H7 (cell line): ENCODE data around the gene TBX21. TPM values are rescaled to one million over a fixed set of nuclear protein-coding genes. Genes with fewer than 3 reads are reported as not detected.
A peak's percentile ranks its signal among the peaks of the same experiment; 100 is the strongest.

Experiments
- DNase-seq: peaks from one replicate; pipeline ENCODE4 v3.0.0; 2012
- H3K27me3 ChIP-seq: 2 replicates; pipeline ENCODE4 v1.6.0; 2011; ENCODE audit warnings: mild to moderate bottlenecking, low read length; ENCODE audit not compliant: control insufficient read depth, insufficient read depth
- H3K36me3 ChIP-seq: replicated peaks from 2 replicates; pipeline ENCODE4 v1.5.1; 2011; ENCODE audit warnings: low read length; ENCODE audit not compliant: control insufficient read depth, insufficient read depth
- H3K4me3 ChIP-seq: 2 replicates; pipeline ENCODE4 v1.5.1; 2011; ENCODE audit warnings: low read depth, mild to moderate bottlenecking, control low read depth, low read length, moderate library complexity; ENCODE audit not compliant: insufficient read depth
- total RNA-seq: library from RNA; depleted of rRNA; stranded (reverse); fragments of >200 nt; shearing (Covaris generic); gene quantifications from 2 replicates; pipeline ENCODE4 v1.2.3, GENCODE V29; 2014; rRNA removed

TBX21 gene
- total RNA-seq, 1 experiment from 2014 or later, result not detected

GRCh38 chr17:47781397-47781796 is 48.4 kb downstream of the TBX21 start:
- DNase-seq, result no peak
- Histone ChIP-seq H3K4me3 (no peak overlapping the region), H3K36me3 (no peaks in the 10 kb centered on the region), H3K27me3 (no peaks in the 10 kb centered on the region; the same call in 1 of the 2 replicates)

GRCh38 chr17:47785538-47786123 is 52.6 kb downstream of the TBX21 start:
- peaks cover 22% of the 10 kb centered on the region for H3K27me3 ChIP-seq
- peak; percentile 80 for DNase-seq
- no peak overlapping the region for H3K4me3 ChIP-seq
- no peaks in the 10 kb centered on the region for H3K36me3 ChIP-seq

- DNase-seq, result peak; percentile 93
- Histone ChIP-seq H3K36me3 (no peaks in the 10 kb centered on the region), H3K27me3 (peaks cover 39% of the 10 kb centered on the region), H3K4me3 (peak overlapping the region; percentile 47)
These were observed 56.9 kb downstream of the TBX21 start for GRCh38 chr17:47789611-47790561.

GRCh38 chr17:47791025-47791424 is 58.0 kb downstream of the TBX21 start:
- Histone ChIP-seq H3K4me3 (no peak overlapping the region), H3K36me3 (no peaks in the 10 kb centered on the region), H3K27me3 (peaks cover 39% of the 10 kb centered on the region)
- DNase-seq, result no peak

GRCh38 chr17:47792457-47792856 is 59.4 kb downstream of the TBX21 start:
- Histone ChIP-seq H3K27me3 (peaks cover 39% of the 10 kb centered on the region), H3K4me3 (no peak overlapping the region), H3K36me3 (no peaks in the 10 kb centered on the region)
- DNase-seq, result no peak

- peaks cover 36% of the 10 kb centered on the region for H3K27me3 ChIP-seq
- no peak for DNase-seq
- no peaks in the 10 kb centered on the region for H3K36me3 ChIP-seq
- no peak overlapping the region for H3K4me3 ChIP-seq
These were observed 59.9 kb downstream of the TBX21 start for GRCh38 chr17:47792979-47793378.

Other genes starting within 250 kb of the TBX21 start
- gene NPEPPS, start 202.1 kb upstream of the TBX21 start, total RNA-seq, result 36.0 and 43.5 TPM in 2 replicates
- 389 and 429 TPM in 2 replicates for gene KPNB1, start 83.3 kb upstream of the TBX21 start, total RNA-seq
- 13.9 and 16.3 TPM in 2 replicates for gene TBKBP1, start 39.1 kb upstream of the TBX21 start, total RNA-seq
- gene OSBPL7, start 88.6 kb downstream of the TBX21 start, total RNA-seq, result 11.3 and 21.8 TPM in 2 replicates
- 138 and 156 TPM in 2 replicates for gene MRPL10, start 98.3 kb downstream of the TBX21 start, total RNA-seq
- gene LRRC46, start 98.4 kb downstream of the TBX21 start, total RNA-seq, result 0.21 and 0.30 TPM in 2 replicates
- 35.5 and 48.6 TPM in 2 replicates for gene SCRN2, start 108.0 kb downstream of the TBX21 start, total RNA-seq
- gene SP6, start 117.9 kb downstream of the TBX21 start, total RNA-seq, result 0.07 and 0.10 TPM in 2 replicates
- gene SP2, start 163.0 kb downstream of the TBX21 start, total RNA-seq, result 2.7 and 3.2 TPM in 2 replicates
- 8.9 and 12.9 TPM in 2 replicates for gene PNPO, start 208.3 kb downstream of the TBX21 start, total RNA-seq
- gene PRR15L, start 224.6 kb downstream of the TBX21 start, total RNA-seq, result 0.10 TPM in 1 of 2 replicates, not detected in the other
- gene CDK5RAP3, start 237.9 kb downstream of the TBX21 start, total RNA-seq, result 63.9 and 79.1 TPM in 2 replicates